Suprapubic skin (tissue), 4 donors: ENCODE results near the gene MYOM1. TPM values are rescaled to one million over a fixed set of nuclear protein-coding genes. Genes with fewer than 3 reads are reported as not detected.

ENCODE experiments used
- DNase-seq, 2 donors: peaks; one replicate each; pipeline ENCODE4 v3.0.0-alpha.2; 2019; ENCODE audit warnings: low spot score in 2 of 2
- H3K27ac ChIP-seq: fragments of 200-600 bp; sonication (generic); one replicate; pipeline ENCODE4 v1.5.1; 2019
- H3K27me3 ChIP-seq: fragments of 200-600 bp; sonication (generic); one replicate; pipeline ENCODE4 v1.5.1; 2019
- H3K36me3 ChIP-seq: fragments of 200-600 bp; sonication (generic); one replicate; pipeline ENCODE4 v1.5.1; 2019
- H3K4me1 ChIP-seq: fragments of 200-600 bp; sonication (generic); one replicate; pipeline ENCODE4 v1.5.1; 2019
- H3K4me3 ChIP-seq: fragments of 200-600 bp; sonication (generic); one replicate; pipeline ENCODE4 v1.5.1; 2019; ENCODE audit warnings: mild to moderate bottlenecking
- H3K9me3 ChIP-seq: fragments of 200-600 bp; sonication (generic); one replicate; pipeline ENCODE4 v1.5.1; 2019
- EP300 ChIP-seq: sonication (generic); formaldehyde crosslinking; IDR thresholded peaks from one replicate; pipeline ENCODE4 v1.6.1; 2017; ENCODE audit warnings: antibody characterized with exemption
- POLR2A ChIP-seq, 2 donors: fragments of 450-650 bp; IDR thresholded peaks; one replicate each; pipeline ENCODE4 v1.6.1; 2017; ENCODE audit warnings: antibody characterized with exemption in 2 of 2, mild to moderate bottlenecking in 2 of 2, moderate library complexity in 2 of 2
- POLR2AphosphoS5 ChIP-seq, 3 donors: sonication (generic); formaldehyde crosslinking; IDR thresholded peaks; one replicate each; pipeline ENCODE4 v1.6.1; 2017; ENCODE audit warnings: antibody characterized with exemption in 3 of 3
- WGBS: methylation state at CpG from one replicate; pipeline ENCODE4 v1.1.5; 2018; 5-methylcytosine and 5-hydroxymethylcytosine counted together
- total RNA-seq, 4 donors: library from RNA; depleted of rRNA; stranded (reverse); fragments of >200 nt; gene quantifications; one replicate each; pipeline ENCODE4 v1.1.0, GENCODE V29; 2016
- TF ChIP-seq, protein P1 (sequence below), 2 donors: fragments of 200-600 bp in 1 of 2; fragments of 450-650 bp in 1 of 2; sonication (generic) in 1 of 2; IDR thresholded peaks; one replicate each; pipeline ENCODE4 v1.5.1; 2016 to 2019; ENCODE audit warnings: antibody characterized with exemption in 2 of 2, mild to moderate bottlenecking in 1 of 2, moderate library complexity in 1 of 2

Gene MYOM1
- total RNA-seq: 1 to 10 TPM in 3 of 4 donors, under 1 TPM in 1; 0.99 to 2.1 (median 1.6) TPM

DNA sequence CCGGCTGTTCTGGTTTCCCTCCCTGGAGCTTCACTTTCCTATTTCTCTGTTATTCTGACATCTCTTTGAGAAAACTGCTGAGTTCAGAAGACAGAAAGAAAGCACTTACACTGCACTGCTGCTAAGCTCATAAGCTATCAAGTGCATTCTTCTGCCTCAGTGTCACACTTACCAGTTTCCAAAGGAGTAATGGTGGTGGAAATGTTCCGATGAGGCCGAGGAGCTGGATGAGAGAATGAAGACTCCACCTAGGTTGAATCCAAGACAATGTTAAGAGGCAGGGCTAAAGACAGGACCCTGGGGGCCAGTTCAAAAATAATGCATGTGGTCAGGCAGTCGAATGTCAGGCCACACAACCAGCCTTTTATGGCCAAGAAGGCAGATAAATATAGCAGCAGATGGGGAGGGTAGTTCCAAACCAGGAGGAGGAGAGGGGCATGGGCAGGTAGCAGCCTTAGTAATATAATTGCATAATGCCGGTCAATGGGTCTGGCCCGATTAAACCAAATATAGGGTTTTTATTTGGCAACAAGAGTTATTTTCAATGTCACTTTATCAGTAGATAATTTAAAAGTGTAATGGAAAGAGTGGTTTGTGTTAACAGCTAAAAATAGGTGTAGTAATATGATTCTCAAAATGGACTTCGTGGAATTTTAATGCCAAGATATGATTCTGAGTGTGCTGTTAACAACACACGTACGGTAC, at the start of gene MYOM1:
Gene MYOM1, minus strand, starts transcription at position 338 of the 705 bp plus-strand sequence. CDS start 4,745 bp downstream, outside the sequence.
- 84% methylated on average over 9 of the region's 9 CpGs for WGBS
- Histone ChIP-seq H3K27ac (no peak within 1 kb of the TSS), H3K27me3 (no peaks in the 10 kb centered on the region), H3K36me3 (no peaks in the 10 kb centered on the region), H3K4me1 (no peaks in the 10 kb centered on the region), H3K9me3 (no peaks in the 10 kb centered on the region), H3K4me3 (no peak within 1 kb of the TSS)
- TF ChIP-seq EP300 (no peak), POLR2A (IDR thresholded peaks at IDR 0.05) (no peak), POLR2AphosphoS5 (IDR thresholded peaks at IDR 0.05) (no peak)
- TF ChIP-seq, protein P1, sequence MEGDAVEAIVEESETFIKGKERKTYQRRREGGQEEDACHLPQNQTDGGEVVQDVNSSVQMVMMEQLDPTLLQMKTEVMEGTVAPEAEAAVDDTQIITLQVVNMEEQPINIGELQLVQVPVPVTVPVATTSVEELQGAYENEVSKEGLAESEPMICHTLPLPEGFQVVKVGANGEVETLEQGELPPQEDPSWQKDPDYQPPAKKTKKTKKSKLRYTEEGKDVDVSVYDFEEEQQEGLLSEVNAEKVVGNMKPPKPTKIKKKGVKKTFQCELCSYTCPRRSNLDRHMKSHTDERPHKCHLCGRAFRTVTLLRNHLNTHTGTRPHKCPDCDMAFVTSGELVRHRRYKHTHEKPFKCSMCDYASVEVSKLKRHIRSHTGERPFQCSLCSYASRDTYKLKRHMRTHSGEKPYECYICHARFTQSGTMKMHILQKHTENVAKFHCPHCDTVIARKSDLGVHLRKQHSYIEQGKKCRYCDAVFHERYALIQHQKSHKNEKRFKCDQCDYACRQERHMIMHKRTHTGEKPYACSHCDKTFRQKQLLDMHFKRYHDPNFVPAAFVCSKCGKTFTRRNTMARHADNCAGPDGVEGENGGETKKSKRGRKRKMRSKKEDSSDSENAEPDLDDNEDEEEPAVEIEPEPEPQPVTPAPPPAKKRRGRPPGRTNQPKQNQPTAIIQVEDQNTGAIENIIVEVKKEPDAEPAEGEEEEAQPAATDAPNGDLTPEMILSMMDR (IDR thresholded peaks at IDR 0.05): no peak
- no peak for DNase-seq

DNA sequence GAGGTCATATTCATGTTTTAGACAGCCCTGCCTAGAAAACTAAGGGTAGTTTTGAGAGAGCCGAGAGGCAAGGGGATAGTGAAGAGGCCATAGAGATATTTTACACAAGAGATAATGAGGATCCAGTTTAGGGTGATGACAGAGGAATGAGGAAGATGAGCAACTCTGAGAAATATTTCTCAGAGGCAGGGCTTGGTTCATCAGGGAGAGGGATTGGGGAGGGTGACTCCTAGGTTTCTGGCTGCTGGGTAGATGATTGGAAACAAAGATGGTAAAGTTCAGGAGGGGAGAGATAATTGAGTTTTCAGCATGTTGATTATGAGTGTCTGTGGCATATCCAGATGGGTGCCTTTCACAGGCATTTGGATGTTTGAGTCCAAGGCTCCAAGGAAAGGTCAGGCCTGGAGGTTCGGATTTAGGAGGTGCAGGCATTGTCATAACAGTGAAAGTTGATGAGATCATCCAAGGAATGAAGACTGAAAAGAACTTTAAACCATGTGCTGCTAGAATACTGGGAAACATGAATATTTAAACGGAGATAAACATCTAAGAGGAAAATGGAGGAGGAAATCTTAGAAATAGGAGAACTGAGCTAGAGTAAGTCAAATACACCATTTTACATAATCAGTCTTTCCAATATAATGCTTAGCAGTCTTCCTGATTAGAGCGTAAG, 49.6 kb upstream of the MYOM1 start:
- no peak for DNase-seq
- TF ChIP-seq, protein P1 (IDR thresholded peaks at IDR 0.05): no peak
- TF ChIP-seq POLR2A (IDR thresholded peaks at IDR 0.05) (no peak), POLR2AphosphoS5 (IDR thresholded peaks at IDR 0.05) (no peak), EP300 (no peak)
- WGBS: 59% methylated on average over 4 of the region's 4 CpGs
- no peaks in the 10 kb centered on the region for H3K9me3 ChIP-seq
- no peak overlapping the region for H3K27ac ChIP-seq
- peaks cover 15% of the 10 kb centered on the region for H3K36me3 ChIP-seq
- H3K27me3 ChIP-seq: no peaks in the 10 kb centered on the region
- H3K4me3 ChIP-seq: no peak overlapping the region
- peaks cover 62% of the 10 kb centered on the region for H3K4me1 ChIP-seq

DNA sequence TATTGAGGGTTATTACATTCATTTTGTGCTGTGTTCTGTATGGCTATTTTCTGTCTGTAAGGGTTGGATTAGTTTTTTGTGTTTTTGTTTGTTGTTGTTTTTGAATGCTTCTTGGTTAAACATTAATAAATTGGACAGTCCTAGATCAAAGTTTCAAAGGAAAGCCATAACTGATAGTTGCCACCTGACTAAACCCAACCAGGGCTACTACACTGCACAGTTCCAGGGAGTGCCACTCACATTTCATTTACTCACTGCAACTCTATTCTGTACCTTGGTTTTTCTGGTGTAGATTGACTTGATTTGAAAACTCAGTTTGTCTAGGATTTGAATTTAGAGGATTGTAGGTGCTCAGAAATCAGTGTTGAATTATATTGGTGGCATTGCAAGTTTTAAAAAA, 48.5 kb upstream of the MYOM1 start:
- H3K9me3 ChIP-seq: no peaks in the 10 kb centered on the region
- no peak for DNase-seq
- peaks cover 73% of the 10 kb centered on the region for H3K4me1 ChIP-seq
- no peak overlapping the region for H3K4me3 ChIP-seq
- no peak overlapping the region for H3K27ac ChIP-seq
- TF ChIP-seq POLR2AphosphoS5 (IDR thresholded peaks at IDR 0.05) (no peak), POLR2A (IDR thresholded peaks at IDR 0.05) (no peak), EP300 (no peak)
- TF ChIP-seq, protein P1 (IDR thresholded peaks at IDR 0.05): no peak
- peaks cover 5% of the 10 kb centered on the region for H3K36me3 ChIP-seq
- H3K27me3 ChIP-seq: no peaks in the 10 kb centered on the region

DNA sequence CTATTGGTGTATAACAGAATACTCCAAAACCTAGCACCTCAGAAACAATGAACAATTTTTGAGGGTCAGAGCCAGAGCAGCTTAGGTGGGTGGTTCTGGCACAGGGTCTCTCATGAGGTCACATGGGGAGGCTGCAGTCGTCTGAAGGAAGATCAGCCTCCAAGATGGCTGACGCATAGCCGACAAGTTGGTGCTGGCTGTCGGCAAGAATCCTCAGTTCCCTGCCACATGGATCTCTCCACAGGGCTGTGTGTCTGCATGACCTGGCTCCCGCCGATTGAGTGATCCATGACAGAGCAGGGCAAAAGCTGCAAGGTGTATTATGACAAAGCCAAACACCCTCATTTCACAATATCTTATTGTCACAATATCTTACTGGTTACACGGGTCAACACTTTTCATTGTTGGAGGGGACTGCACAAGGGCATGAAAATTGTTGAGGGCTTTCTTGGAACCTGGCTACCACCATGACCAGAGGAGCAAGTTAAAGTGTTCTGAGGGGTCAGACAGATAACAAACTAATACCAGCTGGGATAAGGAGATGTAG, 46.4 kb upstream of the MYOM1 start:
- H3K27ac ChIP-seq: peak overlapping the region; percentile 65
- peak overlapping the region; percentile 6 for H3K4me3 ChIP-seq
- no peak for DNase-seq
- TF ChIP-seq, protein P1 (IDR thresholded peaks at IDR 0.05): no peak
- TF ChIP-seq EP300 (no peak), POLR2A (IDR thresholded peaks at IDR 0.05) (no peak), POLR2AphosphoS5 (IDR thresholded peaks at IDR 0.05) (no peak)
- peaks cover 73% of the 10 kb centered on the region for H3K4me1 ChIP-seq
- no peaks in the 10 kb centered on the region for H3K27me3 ChIP-seq
- no peaks in the 10 kb centered on the region for H3K9me3 ChIP-seq
- WGBS: 43% methylated on average over 7 of the region's 7 CpGs
- no peaks in the 10 kb centered on the region for H3K36me3 ChIP-seq

DNA sequence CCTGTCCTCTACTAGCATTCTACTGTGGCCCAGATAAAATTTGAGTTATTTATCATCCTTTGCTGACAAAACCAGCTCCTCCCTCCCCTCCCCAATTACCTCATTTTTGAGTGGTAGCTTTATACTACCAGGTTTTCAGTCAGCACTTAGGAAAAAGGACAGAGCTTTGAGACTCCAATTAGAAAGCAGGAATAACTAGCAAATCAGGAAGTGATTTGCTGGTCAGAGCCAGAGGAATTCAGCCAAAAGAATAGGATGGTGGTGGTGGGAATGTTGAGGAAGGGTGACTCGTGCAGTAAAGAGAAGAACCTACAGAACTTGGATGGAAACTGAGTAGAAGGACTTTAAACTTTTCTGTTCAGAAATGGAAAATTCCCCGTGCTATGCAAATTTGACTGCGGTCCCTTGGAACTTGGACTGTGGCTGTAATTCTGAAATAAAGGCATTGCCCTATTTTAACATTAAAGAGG, 45.8 kb upstream of the MYOM1 start:
- Histone ChIP-seq H3K4me3 (peak overlapping the region; percentile 6), H3K4me1 (peaks cover 76% of the 10 kb centered on the region), H3K9me3 (no peaks in the 10 kb centered on the region), H3K27me3 (no peaks in the 10 kb centered on the region), H3K36me3 (no peaks in the 10 kb centered on the region), H3K27ac (peak overlapping the region; percentile 65)
- TF ChIP-seq, protein P1 (IDR thresholded peaks at IDR 0.05): no peak
- TF ChIP-seq EP300: no peak
- DNase-seq: no peak
- 33% methylated on average over 3 of the region's 3 CpGs for WGBS
